Ureter (tissue), 1 donor: ENCODE data around the gene FAM110D. TPM values are rescaled to one million over a fixed set of nuclear protein-coding genes. Genes with fewer than 3 reads are reported as not detected.

Source experiments
- DNase-seq: peaks from one replicate; pipeline ENCODE4 v3.0.0-alpha.2; 2020; ENCODE audit warnings: low spot score
- total RNA-seq: library from RNA; stranded (reverse); gene quantifications from one replicate; pipeline ENCODE4 v1.2.4, GENCODE V29; 2023
- donor health status: DM: yes; HTN: yes; CAD: no.

FAM110D gene
- total RNA-seq, 1 donor from 2014 or later, result 7.9 TPM

- DNase-seq, result no peak
Observed at GRCh38 chr1:26188477-26188876, 29.6 kb downstream of the FAM110D start.

GRCh38 chr1:26189331-26189730 is 30.5 kb downstream of the FAM110D start:
- DNase-seq, result no peak

- DNase-seq, result no peak
Observed at GRCh38 chr1:26189751-26190275, 30.9 kb downstream of the FAM110D start.

- DNase-seq, result no peak
Observed at GRCh38 chr1:26190373-26190987, 31.6 kb downstream of the FAM110D start, which contains the start of gene CATSPER4. TSS of gene CATSPER4 (plus strand) at chr1:26190602. CDS start at chr1:26190628, 26 bp downstream.

- no peak for DNase-seq
Observed at GRCh38 chr1:26191739-26192138, 32.9 kb downstream of the FAM110D start.

- DNase-seq, result no peak
Observed at GRCh38 chr1:26195805-26196204, 36.9 kb downstream of the FAM110D start.

GRCh38 chr1:26197301-26197700 is 38.4 kb downstream of the FAM110D start:
- DNase-seq, result no peak

GRCh38 chr1:26197813-26198212 is 38.9 kb downstream of the FAM110D start:
- no peak for DNase-seq

- no peak for DNase-seq
Observed at GRCh38 chr1:26200413-26200812, 41.5 kb downstream of the FAM110D start.

- no peak for DNase-seq
Observed at GRCh38 chr1:26203642-26204318, 44.9 kb downstream of the FAM110D start.

- DNase-seq, result no peak
Observed at GRCh38 chr1:26210147-26210870, 51.4 kb downstream of the FAM110D start.

GRCh38 chr1:26212726-26213125 is 53.8 kb downstream of the FAM110D start:
- DNase-seq, result no peak

- no peak for DNase-seq
Observed at GRCh38 chr1:26213335-26213905, 54.5 kb downstream of the FAM110D start.

Other genes starting within 250 kb of the FAM110D start
- 12.3 TPM for gene PAFAH2, start 161.0 kb upstream of the FAM110D start, total RNA-seq
- 0.23 TPM for gene EXTL1, start 137.3 kb upstream of the FAM110D start, total RNA-seq
- gene SLC30A2, start 113.0 kb upstream of the FAM110D start, total RNA-seq, result 20.6 TPM
- gene TRIM63, start 91.4 kb upstream of the FAM110D start, total RNA-seq, result 0.49 TPM
- 21.8 TPM for gene PDIK1L, start 47.3 kb upstream of the FAM110D start, total RNA-seq
- gene C1orf232, start 9.9 kb downstream of the FAM110D start, total RNA-seq, result not detected
- 43.2 TPM for gene ZNF593, start 10.8 kb downstream of the FAM110D start, total RNA-seq
- not detected for gene ZNF593OS, start 12.8 kb downstream of the FAM110D start, total RNA-seq
- gene CNKSR1, start 18.4 kb downstream of the FAM110D start, total RNA-seq, result 40.6 TPM
- gene CATSPER4, start 31.5 kb downstream of the FAM110D start, total RNA-seq, result not detected
- 13.1 TPM for gene CEP85, start 75.1 kb downstream of the FAM110D start, total RNA-seq
- 145 TPM for gene SH3BGRL3, start 121.0 kb downstream of the FAM110D start, total RNA-seq
- 30.3 TPM for gene UBXN11, start 147.6 kb downstream of the FAM110D start, total RNA-seq
- 9.8 TPM for gene CD52, start 158.9 kb downstream of the FAM110D start, total RNA-seq
- 25.2 TPM for gene CRYBG2, start 195.1 kb downstream of the FAM110D start, total RNA-seq
- 1.2 TPM for gene ZNF683, start 213.7 kb downstream of the FAM110D start, total RNA-seq